ENCODE data around the gene ATP2A1. TPM values are rescaled to one million over a fixed set of nuclear protein-coding genes. Genes with fewer than 3 reads are reported as not detected.

ATP2A1 gene
- polyA plus RNA-seq, 1 donor (not counting 4 experiments of a cell fraction or from before 2014, with no cell fraction given): 0.12 TPM

GRCh38 chr16:28915181-28915580 is 36.9 kb downstream of the ATP2A1 start:
- H3K27me3 ChIP-seq (ENCODE audit: control insufficient read depth, extremely low read depth, insufficient read depth, low read length): no peaks in the 10 kb centered on the region
- H3K9me1 ChIP-seq (ENCODE audit: control insufficient read depth, extremely low read depth, insufficient read depth, low read length): no peaks in the 10 kb centered on the region
- no peaks in the 10 kb centered on the region for H3K4me1 ChIP-seq (ENCODE audit: control insufficient read depth, extremely low read depth, insufficient read depth, low read length)
- H3K36me3 ChIP-seq (ENCODE audit: control insufficient read depth in 2 of 2, extremely low read depth in 1 of 2, insufficient read depth in 2 of 2, low read length in 2 of 2): peaks cover 19 to 29% of the 10 kb centered on the region in 2 experiments
- no peak overlapping the region for H2AFZ ChIP-seq (ENCODE audit: control insufficient read depth, low read length)
- H3K27ac ChIP-seq (ENCODE audit: control insufficient read depth, insufficient read depth, low read length): no peak overlapping the region
- no peaks in the 10 kb centered on the region for H3K79me2 ChIP-seq (ENCODE audit: control insufficient read depth, insufficient read depth, low read length)
- no peak overlapping the region for H3K9ac ChIP-seq (ENCODE audit: control insufficient read depth, extremely low read depth, insufficient read depth, low read length)
- no peaks in the 10 kb centered on the region for H3K9me3 ChIP-seq (ENCODE audit: control insufficient read depth, low read depth, low read length)
- TF ChIP-seq CTCF (optimal IDR thresholded peaks at IDR 0.05 in 1 of 3, IDR thresholded peaks at IDR 0.05 in 1 of 3, conservative IDR thresholded peaks at IDR 0.05 in 1 of 3; ENCODE audit: extremely low read depth in 1 of 3, insufficient read depth in 2 of 3, low read length in 3 of 3) (no peak), EZH2 (IDR thresholded peaks at IDR 0.05; ENCODE audit: low read length) (no peak)
- H3K4me3 ChIP-seq (ENCODE audit: control insufficient read depth in 2 of 3, extremely low read depth in 1 of 3, insufficient read depth in 2 of 3, low read depth in 1 of 3, low read length in 3 of 3): no peak overlapping the region
- no peak for DNase-seq (ENCODE audit: low read depth, low spot score)
- FAIRE-seq: no peak
- dilution Hi-C loops (cut with MboI; ENCODE audit: extremely low pct_ligation_motif_present, low sequenced_read_pairs): no loop called here
- no peaks in the 10 kb centered on the region for H4K20me1 ChIP-seq (ENCODE audit: control insufficient read depth, extremely low read depth, insufficient read depth, low read length)
- H3K4me2 ChIP-seq (ENCODE audit: control insufficient read depth, extremely low read depth, insufficient read depth, low read depth, low read length): no peak overlapping the region

DNA sequence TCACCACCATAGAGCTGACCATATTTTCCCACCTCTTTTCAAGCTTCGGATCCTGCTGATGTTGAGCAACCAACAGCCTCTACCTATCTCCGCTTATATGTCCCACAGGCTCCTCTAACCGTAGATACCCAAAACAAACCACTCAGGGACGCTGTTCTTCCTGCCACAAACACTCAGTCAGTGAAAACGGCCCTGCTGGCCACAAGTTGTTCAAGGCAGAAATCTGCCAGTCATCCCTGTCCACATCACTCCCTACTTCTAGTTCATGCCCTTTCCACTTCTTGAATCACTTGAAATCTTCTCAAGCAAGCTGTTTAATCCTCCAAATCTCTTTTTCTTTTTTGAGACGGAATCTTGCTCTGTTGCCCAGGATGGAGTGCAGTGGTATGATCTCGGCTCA is 38.8 kb downstream of the ATP2A1 start:
- no peak overlapping the region for H2AFZ ChIP-seq (ENCODE audit: control insufficient read depth, low read length)
- no peaks in the 10 kb centered on the region for H3K4me1 ChIP-seq (ENCODE audit: control insufficient read depth, extremely low read depth, insufficient read depth, low read length)
- dilution Hi-C loops (cut with MboI; ENCODE audit: extremely low pct_ligation_motif_present, low sequenced_read_pairs): no loop called here
- H3K36me3 ChIP-seq (ENCODE audit: control insufficient read depth in 2 of 2, extremely low read depth in 1 of 2, insufficient read depth in 2 of 2, low read length in 2 of 2): peaks cover 11 to 29% of the 10 kb centered on the region in 2 experiments
- no peaks in the 10 kb centered on the region for H3K79me2 ChIP-seq (ENCODE audit: control insufficient read depth, insufficient read depth, low read length)
- no peak overlapping the region for H3K4me3 ChIP-seq (ENCODE audit: control insufficient read depth in 2 of 3, extremely low read depth in 1 of 3, insufficient read depth in 2 of 3, low read depth in 1 of 3, low read length in 3 of 3)
- no peaks in the 10 kb centered on the region for H3K9me1 ChIP-seq (ENCODE audit: control insufficient read depth, extremely low read depth, insufficient read depth, low read length)
- FAIRE-seq (no peak), DNase-seq (ENCODE audit: low read depth, low spot score) (no peak)
- H3K27ac ChIP-seq (ENCODE audit: control insufficient read depth, insufficient read depth, low read length): no peak overlapping the region
- no peak overlapping the region for H3K4me2 ChIP-seq (ENCODE audit: control insufficient read depth, extremely low read depth, insufficient read depth, low read depth, low read length)
- no peak overlapping the region for H3K9ac ChIP-seq (ENCODE audit: control insufficient read depth, extremely low read depth, insufficient read depth, low read length)
- H3K9me3 ChIP-seq (ENCODE audit: control insufficient read depth, low read depth, low read length): no peaks in the 10 kb centered on the region
- H4K20me1 ChIP-seq (ENCODE audit: control insufficient read depth, extremely low read depth, insufficient read depth, low read length): no peaks in the 10 kb centered on the region
- TF ChIP-seq EZH2 (IDR thresholded peaks at IDR 0.05; ENCODE audit: low read length) (no peak), CTCF (optimal IDR thresholded peaks at IDR 0.05 in 1 of 3, IDR thresholded peaks at IDR 0.05 in 1 of 3, conservative IDR thresholded peaks at IDR 0.05 in 1 of 3; ENCODE audit: extremely low read depth in 1 of 3, insufficient read depth in 2 of 3, low read length in 3 of 3) (no peak)
- no peaks in the 10 kb centered on the region for H3K27me3 ChIP-seq (ENCODE audit: control insufficient read depth, extremely low read depth, insufficient read depth, low read length)
